GM23338 (cell line): ENCODE measurements around the gene ANO10. TPM values are rescaled to one million over a fixed set of nuclear protein-coding genes. Genes with fewer than 3 reads are reported as not detected.

Source experiments
- ATAC-seq: fragments of 200-7000 bp; cut with Tn5 transposase; 3 replicates; pipeline ENCODE4 v1.9.1; 2020
- DNase-seq: peaks from one replicate; pipeline ENCODE4 v3.0.0-alpha.2; 2015; ENCODE audit warnings: low spot score
- H2AFZ ChIP-seq: fragments of 200-600 bp; sonication (generic); 2 replicates; pipeline ENCODE4 v1.8.0; 2016; ENCODE audit warnings: antibody characterized with exemption, mild to moderate bottlenecking, moderate library complexity
- H3F3A ChIP-seq: fragments of 200-600 bp; sonication (generic); replicated peaks from 2 replicates; pipeline ENCODE4 v1.8.0; 2017; ENCODE audit warnings: antibody characterized with exemption, mixed run types, low read depth
- H3K27ac ChIP-seq: fragments of 200-600 bp; sonication (generic); 2 replicates; pipeline ENCODE4 v1.6.1; 2016; ENCODE audit warnings: low read depth
- H3K27me3 ChIP-seq: fragments of 200-600 bp; sonication (generic); 2 replicates; pipeline ENCODE4 v1.8.0; 2016; ENCODE audit warnings: mild to moderate bottlenecking, mixed run types, moderate library complexity; ENCODE audit not compliant: insufficient read depth
- H3K36me3 ChIP-seq: fragments of 200-600 bp; sonication (generic); 2 replicates; pipeline ENCODE4 v1.8.0; 2016; ENCODE audit warnings: mild to moderate bottlenecking; ENCODE audit not compliant: insufficient read depth
- H3K4me1 ChIP-seq: fragments of 200-600 bp; sonication (generic); 2 replicates; pipeline ENCODE4 v1.8.0; 2016; ENCODE audit warnings: mild to moderate bottlenecking, moderate library complexity; ENCODE audit not compliant: insufficient read depth
- H3K4me2 ChIP-seq: fragments of 200-600 bp; sonication (generic); 2 replicates; pipeline ENCODE4 v1.7.1; 2017; ENCODE audit warnings: mixed run types
- H3K4me3 ChIP-seq: fragments of 200-600 bp; sonication (generic); 2 replicates; pipeline ENCODE4 v1.6.1; 2016; ENCODE audit warnings: mixed run types
- H3K79me2 ChIP-seq: fragments of 200-600 bp; sonication (generic); replicated peaks from 2 replicates; pipeline ENCODE4 v1.8.0; 2017; ENCODE audit warnings: mild to moderate bottlenecking; ENCODE audit not compliant: insufficient read depth
- H3K9me2 ChIP-seq: fragments of 200-600 bp; sonication (generic); 2 replicates; pipeline ENCODE4 v1.8.0; 2017; ENCODE audit not compliant: insufficient read depth
- H4K20me1 ChIP-seq: fragments of 200-600 bp; sonication (generic); replicated peaks from 2 replicates; pipeline ENCODE4 v1.8.0; 2017; ENCODE audit warnings: mild to moderate bottlenecking; ENCODE audit not compliant: insufficient read depth
- H3K27ac Mint-ChIP-seq: 2 replicates; pipeline ENCODE4 v1.8.0; 2020; ENCODE audit warnings: inconsistent platforms, mild to moderate bottlenecking, moderate library complexity, mixed read lengths
- H3K27me3 Mint-ChIP-seq: 3 replicates; pipeline ENCODE4 v1.8.0; 2022; ENCODE audit warnings: low read depth, mild to moderate bottlenecking, moderate library complexity, mixed read lengths, inconsistent platforms; ENCODE audit not compliant: insufficient read depth, poor library complexity
- H3K36me3 Mint-ChIP-seq: 3 replicates; pipeline ENCODE4 v1.8.0; 2021; ENCODE audit warnings: low read depth, mild to moderate bottlenecking, inconsistent platforms, moderate library complexity, mixed read lengths
- H3K4me1 Mint-ChIP-seq: 3 replicates; pipeline ENCODE4 v1.8.0; 2020; ENCODE audit warnings: mild to moderate bottlenecking, inconsistent platforms, mixed read lengths
- H3K4me3 Mint-ChIP-seq: 3 replicates; pipeline ENCODE4 v1.8.0; 2021; ENCODE audit warnings: moderate library complexity, mild to moderate bottlenecking, inconsistent platforms, mixed read lengths
- H3K9me3 Mint-ChIP-seq: 3 replicates; pipeline ENCODE4 v1.8.0; 2020; ENCODE audit warnings: moderate library complexity, mild to moderate bottlenecking, inconsistent platforms, mixed read lengths
- CREB1 ChIP-seq: fragments of 250-450 bp; sonication (Bioruptor Pico); IDR thresholded peaks from 2 replicates; pipeline ENCODE4 v1.5.0; 2020; ENCODE audit warnings: low read depth, mild to moderate bottlenecking, moderate library complexity
- CTCF ChIP-seq, 2 experiments: fragments of 200-600 bp in 1 of 2; sonication (generic) in 1 of 2; conservative IDR thresholded peaks; 2 replicates each; pipeline versions ENCODE4 v1.5.1 to v1.6.1; 2016 to 2017; ENCODE audit warnings: antibody characterized with exemption in 2 of 2, low read depth in 2 of 2, mild to moderate bottlenecking in 2 of 2, moderate library complexity in 1 of 2
- EZH2 ChIP-seq: fragments of 200-600 bp; sonication (generic); IDR thresholded peaks from one replicate; pipeline ENCODE4 v1.8.0; 2017; ENCODE audit warnings: antibody characterized with exemption, mild to moderate bottlenecking, low read depth; ENCODE audit not compliant: unreplicated experiment
- EZH2phosphoT487 ChIP-seq: fragments of 200-600 bp; sonication (generic); IDR thresholded peaks from one replicate; pipeline ENCODE4 v1.8.1; 2018; ENCODE audit warnings: antibody characterized with exemption; ENCODE audit not compliant: unreplicated experiment
- JUNB ChIP-seq: IDR thresholded peaks from one replicate; pipeline ENCODE4 v1.6.1; 2016; ENCODE audit warnings: antibody characterized with exemption; ENCODE audit not compliant: unreplicated experiment
- NANOG ChIP-seq: IDR thresholded peaks from 2 replicates; pipeline ENCODE4 v1.6.1; 2016; ENCODE audit warnings: antibody characterized with exemption, borderline replicate concordance
- POLR2AphosphoS5 ChIP-seq: IDR thresholded peaks from 2 replicates; pipeline ENCODE4 v1.6.1; 2016; ENCODE audit warnings: antibody characterized with exemption, low read depth
- STAT1 ChIP-seq: IDR thresholded peaks from one replicate; pipeline ENCODE4 v1.6.1; 2016; ENCODE audit warnings: antibody characterized with exemption; ENCODE audit not compliant: unreplicated experiment
- ZNF114 ChIP-seq: fragments of 250-450 bp; sonication (Bioruptor Pico); IDR thresholded peaks from 2 replicates; pipeline ENCODE4 v1.5.0; 2020; ENCODE audit warnings: mild to moderate bottlenecking, moderate library complexity
- ZNF331 ChIP-seq: fragments of 250-450 bp; sonication (Bioruptor Pico); IDR thresholded peaks from 2 replicates; pipeline ENCODE4 v1.5.0; 2020; ENCODE audit warnings: low read depth, mild to moderate bottlenecking, moderate library complexity
- polyA plus RNA-seq: library from polyadenylated mRNA; unstranded; fragments of >200 nt; fragmentation: Nextera tagmentation; extraction: Ambion mirVana; gene quantifications from 2 replicates; pipeline ENCODE4 v1.2.1, GENCODE V29; 2016
- total RNA-seq: library from RNA; depleted of rRNA; stranded (reverse); fragments of >200 nt; shearing (Covaris generic); gene quantifications from 2 replicates; pipeline ENCODE4 v1.2.3, GENCODE V29; 2014
- TF ChIP-seq, protein P1 (sequence below): IDR thresholded peaks from one replicate; pipeline ENCODE4 v1.6.1; 2018; ENCODE audit warnings: antibody characterized with exemption; ENCODE audit not compliant: unreplicated experiment
- TF ChIP-seq, protein P2 (sequence below): IDR thresholded peaks from 2 replicates; pipeline ENCODE4 v1.6.1; 2016; ENCODE audit warnings: antibody characterized with exemption

The ANO10 gene
- total and polyA plus RNA-seq, 2 experiments from 2014 or later = 29.2 to 48.1 TPM

- H2AFZ ChIP-seq = no peak overlapping the region
- H3K4me3 Mint-ChIP-seq = no peak overlapping the region
- no peak overlapping the region for H3K27ac ChIP-seq
- no peaks in the 10 kb centered on the region for H3K4me1 ChIP-seq
- H3K36me3 Mint-ChIP-seq = peaks cover 70% of the 10 kb centered on the region
- H4K20me1 ChIP-seq = no peaks in the 10 kb centered on the region
- H3K9me3 Mint-ChIP-seq = peaks cover 40% of the 10 kb centered on the region
- no peak overlapping the region for H3K4me2 ChIP-seq
- no peaks in the 10 kb centered on the region for H3F3A ChIP-seq
- no peak overlapping the region for H3K27ac Mint-ChIP-seq
- H3K79me2 ChIP-seq = peaks cover 6% of the 10 kb centered on the region
- H3K9me2 ChIP-seq = no peaks in the 10 kb centered on the region
- DNase-seq (no peak), ATAC-seq (no peak)
- peaks cover 14% of the 10 kb centered on the region for H3K36me3 ChIP-seq
- no peak overlapping the region for H3K4me3 ChIP-seq
- TF ChIP-seq STAT1 (no peak), EZH2phosphoT487 (no peak), JUNB (no peak)
- H3K27me3 Mint-ChIP-seq = no peaks in the 10 kb centered on the region
- no peaks in the 10 kb centered on the region for H3K27me3 ChIP-seq
- 0 out of 3 replicates have a peak, but pooled peaks cover 2% of the 10 kb centered on the region for H3K4me1 Mint-ChIP-seq
These were observed 286.0 kb downstream of the ANO10 start for GRCh38 chr3:43335799-43336198.

DNA sequence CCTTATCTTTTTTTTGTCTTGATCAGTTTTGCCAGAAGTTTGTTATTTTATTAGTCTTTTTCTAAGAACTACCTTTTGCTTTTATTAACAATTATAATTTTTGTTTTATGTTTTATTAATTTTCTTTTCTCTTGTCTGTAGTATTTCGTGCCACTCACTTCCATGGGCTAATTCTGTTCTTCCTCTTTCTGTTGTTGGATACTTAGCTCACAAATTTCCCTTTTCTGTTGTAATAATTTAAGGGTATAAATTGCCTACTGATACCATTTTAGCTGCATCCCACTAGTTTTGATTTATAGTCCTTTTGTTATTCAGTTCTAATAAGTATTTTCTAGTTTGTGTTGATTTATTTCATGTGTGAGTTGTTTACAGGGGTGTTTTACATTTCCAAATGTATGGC is 286.8 kb downstream of the ANO10 start:
- Mint-ChIP-seq H3K9me3 (peaks cover 40% of the 10 kb centered on the region), H3K36me3 (peaks cover 63% of the 10 kb centered on the region), H3K27me3 (no peaks in the 10 kb centered on the region), H3K4me1 (peaks cover 5% of the 10 kb centered on the region; the same call in 2 of the 3 replicates), H3K4me3 (no peak overlapping the region), H3K27ac (no peak overlapping the region)
- no peak for DNase-seq
- Histone ChIP-seq H3K9me2 (no peaks in the 10 kb centered on the region), H3K79me2 (peaks cover 6% of the 10 kb centered on the region), H3K4me1 (no peaks in the 10 kb centered on the region), H2AFZ (no peak overlapping the region), H3K4me3 (no peak overlapping the region), H3K4me2 (no peak overlapping the region), H4K20me1 (no peaks in the 10 kb centered on the region), H3F3A (no peaks in the 10 kb centered on the region), H3K27ac (no peak overlapping the region), H3K27me3 (no peaks in the 10 kb centered on the region), H3K36me3 (peaks cover 14% of the 10 kb centered on the region)
- no peak for TF ChIP-seq CREB1
- TF ChIP-seq POLR2AphosphoS5 = no peak
- no peak for ATAC-seq

DNA sequence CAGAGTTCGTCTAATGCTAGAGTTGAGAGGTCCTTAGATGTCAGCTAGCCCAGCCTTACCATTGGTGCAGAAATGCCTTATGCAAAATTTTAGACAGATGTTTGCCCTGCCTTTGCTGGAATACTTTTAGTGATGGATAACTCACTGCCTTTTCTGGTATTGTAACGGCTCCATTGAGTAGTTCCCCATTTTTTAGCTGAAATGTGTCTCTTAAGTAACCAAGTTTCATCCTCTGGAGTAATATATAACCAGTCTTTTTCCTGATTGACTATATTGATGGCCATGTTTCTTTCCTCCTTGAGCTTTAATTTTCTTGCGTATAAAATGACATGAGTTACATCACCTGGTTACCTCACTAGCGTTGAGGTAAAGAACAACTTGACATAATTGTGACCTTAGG is 290.4 kb downstream of the ANO10 start:
- Histone ChIP-seq H3K27ac (no peak overlapping the region), H3K36me3 (no peaks in the 10 kb centered on the region), H3K79me2 (peaks cover 24% of the 10 kb centered on the region), H3F3A (no peaks in the 10 kb centered on the region), H3K27me3 (no peaks in the 10 kb centered on the region), H2AFZ (no peak overlapping the region), H3K4me1 (no peaks in the 10 kb centered on the region), H4K20me1 (peaks cover 8% of the 10 kb centered on the region; the same call in 1 of the 2 replicates), H3K9me2 (no peaks in the 10 kb centered on the region), H3K4me3 (no peak overlapping the region), H3K4me2 (no peak overlapping the region)
- Mint-ChIP-seq H3K27ac (no peak overlapping the region), H3K36me3 (peaks cover 29% of the 10 kb centered on the region), H3K4me3 (no peak overlapping the region), H3K4me1 (peaks cover 5% of the 10 kb centered on the region; the same call in 2 of the 3 replicates), H3K27me3 (no peaks in the 10 kb centered on the region), H3K9me3 (peaks cover 14% of the 10 kb centered on the region)
- no peak for ATAC-seq
- no peak for DNase-seq
- no peak for TF ChIP-seq POLR2AphosphoS5
- TF ChIP-seq STAT1 = no peak
- no peak for TF ChIP-seq NANOG
- no peak for TF ChIP-seq CREB1
- no peak for TF ChIP-seq ZNF331 (CRISPR knock-in tag)
- TF ChIP-seq EZH2phosphoT487 = no peak
- TF ChIP-seq ZNF114 (CRISPR knock-in tag) = no peak
- TF ChIP-seq, protein P1, sequence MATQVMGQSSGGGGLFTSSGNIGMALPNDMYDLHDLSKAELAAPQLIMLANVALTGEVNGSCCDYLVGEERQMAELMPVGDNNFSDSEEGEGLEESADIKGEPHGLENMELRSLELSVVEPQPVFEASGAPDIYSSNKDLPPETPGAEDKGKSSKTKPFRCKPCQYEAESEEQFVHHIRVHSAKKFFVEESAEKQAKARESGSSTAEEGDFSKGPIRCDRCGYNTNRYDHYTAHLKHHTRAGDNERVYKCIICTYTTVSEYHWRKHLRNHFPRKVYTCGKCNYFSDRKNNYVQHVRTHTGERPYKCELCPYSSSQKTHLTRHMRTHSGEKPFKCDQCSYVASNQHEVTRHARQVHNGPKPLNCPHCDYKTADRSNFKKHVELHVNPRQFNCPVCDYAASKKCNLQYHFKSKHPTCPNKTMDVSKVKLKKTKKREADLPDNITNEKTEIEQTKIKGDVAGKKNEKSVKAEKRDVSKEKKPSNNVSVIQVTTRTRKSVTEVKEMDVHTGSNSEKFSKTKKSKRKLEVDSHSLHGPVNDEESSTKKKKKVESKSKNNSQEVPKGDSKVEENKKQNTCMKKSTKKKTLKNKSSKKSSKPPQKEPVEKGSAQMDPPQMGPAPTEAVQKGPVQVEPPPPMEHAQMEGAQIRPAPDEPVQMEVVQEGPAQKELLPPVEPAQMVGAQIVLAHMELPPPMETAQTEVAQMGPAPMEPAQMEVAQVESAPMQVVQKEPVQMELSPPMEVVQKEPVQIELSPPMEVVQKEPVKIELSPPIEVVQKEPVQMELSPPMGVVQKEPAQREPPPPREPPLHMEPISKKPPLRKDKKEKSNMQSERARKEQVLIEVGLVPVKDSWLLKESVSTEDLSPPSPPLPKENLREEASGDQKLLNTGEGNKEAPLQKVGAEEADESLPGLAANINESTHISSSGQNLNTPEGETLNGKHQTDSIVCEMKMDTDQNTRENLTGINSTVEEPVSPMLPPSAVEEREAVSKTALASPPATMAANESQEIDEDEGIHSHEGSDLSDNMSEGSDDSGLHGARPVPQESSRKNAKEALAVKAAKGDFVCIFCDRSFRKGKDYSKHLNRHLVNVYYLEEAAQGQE = no peak
- no peak for TF ChIP-seq CTCF (conservative IDR thresholded peaks at IDR 0.05; ENCODE audit: low read depth in 2 of 2)
- TF ChIP-seq JUNB = no peak
- TF ChIP-seq, protein P2, sequence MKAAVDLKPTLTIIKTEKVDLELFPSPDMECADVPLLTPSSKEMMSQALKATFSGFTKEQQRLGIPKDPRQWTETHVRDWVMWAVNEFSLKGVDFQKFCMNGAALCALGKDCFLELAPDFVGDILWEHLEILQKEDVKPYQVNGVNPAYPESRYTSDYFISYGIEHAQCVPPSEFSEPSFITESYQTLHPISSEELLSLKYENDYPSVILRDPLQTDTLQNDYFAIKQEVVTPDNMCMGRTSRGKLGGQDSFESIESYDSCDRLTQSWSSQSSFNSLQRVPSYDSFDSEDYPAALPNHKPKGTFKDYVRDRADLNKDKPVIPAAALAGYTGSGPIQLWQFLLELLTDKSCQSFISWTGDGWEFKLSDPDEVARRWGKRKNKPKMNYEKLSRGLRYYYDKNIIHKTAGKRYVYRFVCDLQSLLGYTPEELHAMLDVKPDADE = no peak
- no peak for TF ChIP-seq EZH2
